Transverse colon (tissue), 4 donors: Measurements from ENCODE around the gene LRPAP1. TPM values are rescaled to one million over a fixed set of nuclear protein-coding genes. Genes with fewer than 3 reads are reported as not detected.

Experiments used
- DNase-seq: peaks from one replicate; pipeline ENCODE4 v3.0.0-alpha.2; 2019
- H3K27ac ChIP-seq, 4 donors: fragments of 200-600 bp; sonication (generic); 2 replicates each; pipeline ENCODE4 v1.5.1; 2016 to 2018; ENCODE audit warnings: inconsistent platforms in 4 of 4
- H3K27me3 ChIP-seq: fragments of 200-600 bp; sonication (generic); 2 replicates; pipeline ENCODE4 v1.5.1; 2017; ENCODE audit warnings: inconsistent platforms
- H3K36me3 ChIP-seq, 4 donors: fragments of 200-600 bp; sonication (generic); 2 replicates each; pipeline ENCODE4 v1.5.1; 2017 to 2019; ENCODE audit warnings: inconsistent platforms in 4 of 4
- H3K4me1 ChIP-seq, 4 donors: fragments of 200-600 bp; sonication (generic); 2 replicates each; pipeline ENCODE4 v1.5.1; 2017 to 2020; ENCODE audit warnings: inconsistent platforms in 4 of 4
- H3K4me3 ChIP-seq, 4 donors: fragments of 200-600 bp; sonication (generic); 1 replicate in 1 of 4; 2 replicates in 3 of 4; pipeline versions ENCODE4 v1.5.1 to v1.6.1; 2017 to 2019; ENCODE audit warnings: inconsistent platforms in 4 of 4
- H3K9me3 ChIP-seq, 2 donors: fragments of 200-600 bp; sonication (generic); 2 replicates each; pipeline ENCODE4 v1.5.1; 2017 to 2019; ENCODE audit warnings: inconsistent platforms in 2 of 2
- EP300 ChIP-seq: sonication (generic); formaldehyde crosslinking; IDR thresholded peaks from one replicate; pipeline ENCODE4 v1.6.1; 2017; ENCODE audit warnings: antibody characterized with exemption, low read depth
- POLR2A ChIP-seq: fragments of 450-650 bp; IDR thresholded peaks from one replicate; pipeline ENCODE4 v1.6.1; 2016; ENCODE audit warnings: antibody characterized with exemption, mild to moderate bottlenecking, moderate library complexity
- POLR2AphosphoS5 ChIP-seq, 3 donors: sonication (generic); formaldehyde crosslinking; IDR thresholded peaks; one replicate each; pipeline ENCODE4 v1.6.1; 2016; ENCODE audit warnings: antibody characterized with exemption in 3 of 3
- WGBS, 2 donors: methylation state at CpG; one replicate each; pipeline ENCODE4 v1.1.5; 2018; ENCODE audit warnings: low coverage in 1 of 2; 5-methylcytosine and 5-hydroxymethylcytosine counted together
- in situ Hi-C, 4 donors: fragments of 200-750 bp; cut with MboI; loops; one replicate each; pipeline versions ENCODE4 v1.15.0 to v1.15.1; 2017; ENCODE audit warnings: low sequenced_read_pairs in 3 of 4, low pct_ligation_motif_present in 1 of 4, low pct_unique_long_range_greater_than_20kb in 1 of 4
- intact Hi-C: fragments of 100-400 bp; cut with DNase I; formaldehyde crosslinking; loops from one replicate; pipeline ENCODE4 v1.15.1; 2023; ENCODE audit warnings: low total_unique reads
- total RNA-seq, 4 donors: library from RNA; depleted of rRNA; stranded (reverse); fragments of >200 nt; gene quantifications; one replicate each; pipeline ENCODE4 v1.1.0, GENCODE V29; 2016
- TF ChIP-seq, protein P1 (sequence below), 5 experiments: fragments of 200-600 bp in 3 of 5; fragments of 450-650 bp in 2 of 5; sonication (generic) in 3 of 5; IDR thresholded peaks; 1 replicate in 2 of 5; 2 replicates in 3 of 5; pipeline ENCODE4 v1.5.1; 2016 to 2017; ENCODE audit warnings: antibody characterized with exemption in 5 of 5, inconsistent platforms in 3 of 5, mild to moderate bottlenecking in 2 of 5, moderate library complexity in 1 of 5

Gene LRPAP1
- total RNA-seq, 4 donors from 2014 or later = 98.6 to 140 (median 115) TPM

DNA sequence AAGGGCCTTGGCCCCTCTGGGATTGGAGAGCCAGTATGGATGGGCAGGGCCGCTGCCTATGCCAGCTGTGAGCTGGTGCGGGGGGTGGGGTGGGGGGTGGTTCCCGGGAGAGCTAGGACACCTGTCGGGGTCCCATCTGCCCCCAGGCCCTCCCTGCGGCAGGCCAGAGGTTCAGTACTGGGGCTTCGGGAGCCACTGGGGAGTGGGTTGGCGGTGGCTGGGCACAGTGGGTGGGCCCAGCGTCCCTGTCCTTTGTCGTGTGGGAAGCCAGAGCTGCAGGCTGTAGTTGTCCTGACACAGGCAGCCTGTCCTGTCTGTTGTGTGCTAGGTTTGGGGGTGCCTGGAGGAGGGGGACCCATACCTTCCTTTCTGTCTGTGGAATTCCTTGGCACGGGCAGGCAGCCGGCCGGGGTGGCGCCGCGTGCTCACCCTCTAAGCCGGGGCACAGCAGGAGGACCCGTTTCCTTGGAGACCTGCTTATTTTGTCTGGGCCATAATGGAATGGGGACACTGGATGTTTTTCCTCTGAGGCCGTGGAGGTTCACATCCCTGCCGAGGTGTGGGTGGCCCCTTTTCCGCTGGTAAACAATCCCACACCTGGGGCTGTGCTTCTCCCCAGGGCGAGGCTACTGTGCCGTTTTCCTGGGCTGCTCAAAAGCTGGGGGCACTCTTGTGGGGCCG, 54.3 kb downstream of the LRPAP1 start:
- in situ Hi-C loops = no loop called here
- Histone ChIP-seq H3K9me3 (no peaks in the 10 kb centered on the region), H3K36me3 (no peaks in the 10 kb centered on the region), H3K4me1 (peaks cover 0 to 13% (median 5%) of the 10 kb centered on the region in 4 donors), H3K27me3 (peaks cover 39% of the 10 kb centered on the region), H3K27ac (no peak overlapping the region), H3K4me3 (no peak overlapping the region)
- intact Hi-C loops = no loop called here
- WGBS, 2 donors = 63% methylated on average over 18 of the region's 23 CpGs; no CpG with 5 or more reads in 1 of the 2 donors
- no peak for DNase-seq
- TF ChIP-seq, protein P1, sequence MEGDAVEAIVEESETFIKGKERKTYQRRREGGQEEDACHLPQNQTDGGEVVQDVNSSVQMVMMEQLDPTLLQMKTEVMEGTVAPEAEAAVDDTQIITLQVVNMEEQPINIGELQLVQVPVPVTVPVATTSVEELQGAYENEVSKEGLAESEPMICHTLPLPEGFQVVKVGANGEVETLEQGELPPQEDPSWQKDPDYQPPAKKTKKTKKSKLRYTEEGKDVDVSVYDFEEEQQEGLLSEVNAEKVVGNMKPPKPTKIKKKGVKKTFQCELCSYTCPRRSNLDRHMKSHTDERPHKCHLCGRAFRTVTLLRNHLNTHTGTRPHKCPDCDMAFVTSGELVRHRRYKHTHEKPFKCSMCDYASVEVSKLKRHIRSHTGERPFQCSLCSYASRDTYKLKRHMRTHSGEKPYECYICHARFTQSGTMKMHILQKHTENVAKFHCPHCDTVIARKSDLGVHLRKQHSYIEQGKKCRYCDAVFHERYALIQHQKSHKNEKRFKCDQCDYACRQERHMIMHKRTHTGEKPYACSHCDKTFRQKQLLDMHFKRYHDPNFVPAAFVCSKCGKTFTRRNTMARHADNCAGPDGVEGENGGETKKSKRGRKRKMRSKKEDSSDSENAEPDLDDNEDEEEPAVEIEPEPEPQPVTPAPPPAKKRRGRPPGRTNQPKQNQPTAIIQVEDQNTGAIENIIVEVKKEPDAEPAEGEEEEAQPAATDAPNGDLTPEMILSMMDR (IDR thresholded peaks at IDR 0.05) = no peak
- TF ChIP-seq EP300 (no peak), POLR2A (no peak), POLR2AphosphoS5 (IDR thresholded peaks at IDR 0.05) (no peak)

DNA sequence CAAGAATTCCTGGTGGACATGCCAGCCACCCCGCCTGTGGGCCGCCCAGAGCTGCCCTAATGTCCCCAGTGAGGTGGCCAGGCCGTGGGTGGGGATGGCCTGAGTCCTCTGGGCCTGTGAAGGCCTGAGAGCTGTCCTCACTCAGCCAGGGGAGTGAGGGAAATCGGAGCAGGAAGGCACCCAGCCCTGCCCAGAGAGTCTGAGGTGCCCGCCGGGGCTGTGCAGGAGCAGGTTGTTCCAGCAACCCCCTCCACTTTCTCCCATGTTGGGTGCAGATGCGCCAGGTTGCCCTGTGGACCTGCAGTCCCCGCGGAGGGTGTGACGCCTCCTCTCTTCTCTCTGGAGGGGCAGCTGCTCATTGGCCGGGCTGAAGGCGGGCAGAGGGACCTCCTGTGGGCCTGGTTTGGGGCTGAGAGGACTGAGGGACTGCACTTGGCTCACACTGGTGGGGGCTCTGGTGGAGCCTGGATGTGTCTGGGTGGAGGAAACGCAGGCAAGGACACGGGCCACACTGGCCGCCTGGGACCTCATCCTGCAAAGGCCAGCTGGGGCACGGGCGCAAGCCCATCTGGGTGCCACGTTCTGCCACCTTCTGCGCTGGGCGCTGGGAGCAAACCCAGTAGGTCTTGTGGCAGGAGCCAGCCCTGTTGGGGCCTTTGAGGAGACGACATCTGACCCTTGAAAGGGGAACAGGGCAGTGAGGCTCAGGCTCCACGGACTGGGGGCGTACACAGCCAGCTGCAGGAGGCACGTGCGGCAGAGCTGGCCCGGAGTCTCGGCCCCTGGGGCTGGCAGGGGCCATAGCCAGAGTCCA, 55.1 kb downstream of the LRPAP1 start:
- H3K9me3 ChIP-seq = no peaks in the 10 kb centered on the region
- no peak for DNase-seq
- no peak overlapping the region for H3K27ac ChIP-seq
- peaks cover 0 to 10% (median 5%) of the 10 kb centered on the region in 4 donors for H3K4me1 ChIP-seq
- intact Hi-C loops = no loop called here
- WGBS, 2 donors = 83% methylated on average over 26 of the region's 27 CpGs; no CpG with 5 or more reads in 1 of the 2 donors
- TF ChIP-seq, protein P1 (IDR thresholded peaks at IDR 0.05) = no peak
- TF ChIP-seq EP300 (no peak), POLR2AphosphoS5 (IDR thresholded peaks at IDR 0.05) (no peak), POLR2A (no peak)
- no peaks in the 10 kb centered on the region for H3K36me3 ChIP-seq
- H3K27me3 ChIP-seq = peaks cover 32% of the 10 kb centered on the region
- in situ Hi-C loops = no loop called here
- H3K4me3 ChIP-seq = no peak overlapping the region

DNA sequence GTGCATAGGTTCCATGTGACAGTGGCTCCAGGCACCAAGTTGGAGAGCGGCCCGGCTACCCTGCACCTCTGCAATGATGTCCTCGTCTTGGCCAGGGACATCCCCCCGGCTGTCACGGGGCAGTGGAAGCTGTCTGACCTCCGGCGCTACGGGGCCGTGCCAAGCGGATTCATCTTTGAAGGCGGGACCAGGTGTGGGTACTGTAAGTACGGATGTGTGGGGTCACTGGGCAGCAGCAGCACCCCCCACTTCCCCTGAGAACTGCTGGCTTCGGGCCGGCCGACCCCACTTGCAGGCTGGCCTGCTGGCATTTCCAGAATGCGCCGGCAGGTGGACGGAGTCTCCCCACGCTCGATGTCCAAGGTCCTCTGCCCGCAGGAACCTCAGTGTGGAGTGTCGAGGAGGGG, 55.9 kb downstream of the LRPAP1 start:
- intact Hi-C loops = no loop called here
- in situ Hi-C loops = no loop called here
- Histone ChIP-seq H3K27ac (no peak overlapping the region), H3K27me3 (peaks cover 32% of the 10 kb centered on the region), H3K4me1 (peaks cover 0 to 6% (median 2%) of the 10 kb centered on the region in 4 donors), H3K9me3 (no peaks in the 10 kb centered on the region), H3K4me3 (no peak overlapping the region), H3K36me3 (no peaks in the 10 kb centered on the region)
- TF ChIP-seq, protein P1 (IDR thresholded peaks at IDR 0.05) = no peak
- TF ChIP-seq EP300 = no peak
- no peak for TF ChIP-seq POLR2AphosphoS5 (IDR thresholded peaks at IDR 0.05)
- no peak for TF ChIP-seq POLR2A
- WGBS, 2 donors = 87% methylated on average over 22 of the region's 22 CpGs; no CpG with 5 or more reads in 1 of the 2 donors
- no peak for DNase-seq

DNA sequence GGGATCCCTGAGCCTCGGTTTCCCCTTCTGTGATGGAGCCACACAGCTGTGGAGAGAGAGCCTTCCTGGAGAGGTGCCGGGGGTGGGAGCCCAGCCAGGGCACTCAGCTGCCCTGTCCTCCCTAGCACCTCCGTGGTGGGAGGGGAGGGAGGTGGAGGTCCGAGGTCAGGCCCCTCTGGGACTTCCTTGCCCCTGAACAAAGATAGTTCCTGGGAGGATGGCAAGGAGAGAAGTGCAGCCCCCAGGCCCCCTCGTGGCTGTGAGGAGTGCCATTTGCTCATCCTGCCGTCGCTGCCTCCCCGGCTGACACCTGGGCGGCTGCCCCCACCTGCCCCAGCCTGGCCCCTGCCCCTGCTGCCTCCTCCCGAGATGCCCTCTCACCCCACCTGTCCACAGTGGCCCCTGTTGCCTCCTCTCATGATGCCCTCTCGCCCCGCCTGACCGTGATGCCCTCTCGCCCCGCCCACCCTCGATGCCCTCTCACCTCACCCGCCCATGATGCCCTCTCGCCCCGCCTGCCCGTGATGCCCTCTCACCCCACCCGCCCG, 56.4 kb downstream of the LRPAP1 start:
- WGBS, 2 donors = 61% methylated on average over 15 of the region's 22 CpGs; no CpG with 5 or more reads in 1 of the 2 donors
- intact Hi-C loops (no loop called here), in situ Hi-C loops (no loop called here)
- TF ChIP-seq EP300 (no peak), POLR2AphosphoS5 (IDR thresholded peaks at IDR 0.05) (no peak), POLR2A (no peak)
- TF ChIP-seq, protein P1 (IDR thresholded peaks at IDR 0.05) = no peak
- DNase-seq = no peak
- Histone ChIP-seq H3K27ac (no peak overlapping the region), H3K27me3 (peaks cover 32% of the 10 kb centered on the region), H3K9me3 (no peaks in the 10 kb centered on the region), H3K4me1 (peaks cover 0 to 4% (median 1%) of the 10 kb centered on the region in 4 donors), H3K4me3 (no peak overlapping the region), H3K36me3 (no peaks in the 10 kb centered on the region)
